ENCODE results near the gene LCN2. TPM values are rescaled to one million over a fixed set of nuclear protein-coding genes. Genes with fewer than 3 reads are reported as not detected.

LCN2 gene
- total RNA-seq, 1 experiment from 2014 or later: 153 TPM

GRCh38 chr9:128192601-128193371, 43.5 kb downstream of the LCN2 start:
- ChIA-PET POLR2A (ENCODE audit: unreplicated experiment) (interaction anchor here (0.6 kb wide), 1 partner anchor 101 kb away, joined by 5 read pairs; no protein-coding TSS in a partner anchor), CTCF (no interaction called here)
- intact Hi-C loops (cut with micrococcal nuclease): no loop called here
- Histone ChIP-seq H3K9ac (ENCODE audit: low read length) (0 out of 2 replicates have a peak overlapping the region, but pooled peaks have one; percentile 29), H3K36me3 (ENCODE audit: low read depth, low read length) (no peaks in the 10 kb centered on the region), H3K4me2 (ENCODE audit: low read length) (peak overlapping the region; percentile 49), H3F3A (ENCODE audit: low read length, unreplicated experiment) (no peaks in the 10 kb centered on the region), H4K20me1 (ENCODE audit: low read length) (no peaks in the 10 kb centered on the region), H3K4me1 (ENCODE audit: insufficient read depth, low read length) (peaks cover 9% of the 10 kb centered on the region; the same call in 1 of the 2 replicates), H3K9me2 (replicated peaks; ENCODE audit: low read length) (no peaks in the 10 kb centered on the region), H2AFZ (ENCODE audit: low read length) (peak overlapping the region; percentile 77), H3K79me2 (ENCODE audit: low read length) (peaks cover 15% of the 10 kb centered on the region), H3K27me3 (ENCODE audit: low read length) (no peaks in the 10 kb centered on the region), H3K9me3 (ENCODE audit: low read length) (no peaks in the 10 kb centered on the region), H3K4me3 (ENCODE audit: low read length) (peak overlapping the region; percentile 38; the same call in 1 of the 2 replicates), H3K27ac (ENCODE audit: low read length) (peak overlapping the region; percentile 64)
- TF ChIP-seq CTCF (conservative IDR thresholded peaks at IDR 0.05; ENCODE audit: low read depth, low read length) (peak; percentile 60), EZH2phosphoT487 (IDR thresholded peaks at IDR 0.05; ENCODE audit: borderline replicate concordance, low read length) (no peak)
- ATAC-seq (peak; percentile 84), DNase-seq (peak; percentile 93)
- TSS peak; percentile 20 for BruUV-seq (replicated peaks)

GRCh38 chr9:128193469-128194096, 44.3 kb downstream of the LCN2 start:
- TF ChIP-seq EZH2phosphoT487 (IDR thresholded peaks at IDR 0.05; ENCODE audit: borderline replicate concordance, low read length): no peak
- no peak for TF ChIP-seq CTCF (conservative IDR thresholded peaks at IDR 0.05; ENCODE audit: low read depth, low read length)
- no peak for TF ChIP-seq EZH2 (IDR thresholded peaks at IDR 0.05; ENCODE audit: low read length, unreplicated experiment)
- Histone ChIP-seq H4K20me1 (ENCODE audit: low read length) (no peaks in the 10 kb centered on the region), H3K4me1 (ENCODE audit: insufficient read depth, low read length) (peaks cover 9% of the 10 kb centered on the region; the same call in 1 of the 2 replicates), H3K36me3 (ENCODE audit: low read depth, low read length) (no peaks in the 10 kb centered on the region), H3K9me3 (ENCODE audit: low read length) (no peaks in the 10 kb centered on the region), H3F3A (ENCODE audit: low read length, unreplicated experiment) (no peaks in the 10 kb centered on the region), H2AFZ (ENCODE audit: low read length) (peak overlapping the region; percentile 77), H3K9ac (ENCODE audit: low read length) (0 out of 2 replicates have a peak overlapping the region, but pooled peaks have one; percentile 29), H3K4me3 (ENCODE audit: low read length) (peak overlapping the region; percentile 38; the same call in 1 of the 2 replicates), H3K4me2 (ENCODE audit: low read length) (peak overlapping the region; percentile 49), H3K27me3 (ENCODE audit: low read length) (no peaks in the 10 kb centered on the region), H3K9me2 (replicated peaks; ENCODE audit: low read length) (no peaks in the 10 kb centered on the region), H3K79me2 (ENCODE audit: low read length) (peaks cover 15% of the 10 kb centered on the region), H3K27ac (ENCODE audit: low read length) (peak overlapping the region; percentile 64)
- CTCF ChIA-PET: no interaction called here
- DNase-seq (no peak), ATAC-seq (no peak)
- POLR2A ChIA-PET (ENCODE audit: unreplicated experiment): interaction anchor here (0.5 kb wide), 1 partner anchor 83 kb away, joined by 5 read pairs; no protein-coding TSS in a partner anchor
- intact Hi-C loops (cut with micrococcal nuclease): no loop called here
- BruUV-seq (replicated peaks): no TSS peak

Measured in PC-3 (cell line).